ENCODE data around the gene CARD11. TPM values are rescaled to one million over a fixed set of nuclear protein-coding genes. Genes with fewer than 3 reads are reported as not detected.
A peak's percentile ranks its signal among the peaks of the same experiment; 100 is the strongest.

Gene CARD11
- total RNA-seq, 3 donors from 2014 or later = 0.80 to 2.9 (median 2.0) TPM

DNA sequence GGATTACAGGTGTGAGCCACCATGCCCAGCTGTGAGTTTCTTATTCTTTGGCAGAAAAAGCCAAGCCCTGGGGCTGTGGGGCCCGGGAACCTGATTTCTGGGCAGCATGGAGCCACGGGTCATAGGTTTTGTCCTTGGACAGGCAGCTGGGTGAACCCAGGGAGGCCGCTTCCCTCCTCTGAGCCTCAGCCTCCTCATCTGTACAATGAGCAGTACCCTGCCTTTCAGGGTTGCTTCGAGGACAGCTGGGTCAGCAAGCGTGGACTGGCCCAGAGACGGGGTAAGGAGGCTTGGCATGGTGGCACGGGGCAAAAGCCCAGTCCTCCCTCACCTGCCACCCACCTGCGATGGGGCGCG lies 115.4 kb downstream of the CARD11 start:
- Histone ChIP-seq H3K27ac (no peak overlapping the region), H3K27me3 (peaks cover 0 to 39% of the 10 kb centered on the region in 2 donors), H3K9me3 (no peaks in the 10 kb centered on the region), H3K4me1 (no peaks in the 10 kb centered on the region), H3K36me3 (no peaks in the 10 kb centered on the region), H3K4me3 (no peak overlapping the region)
- peak in 1 of 2 donors; percentile 31 for DNase-seq (ENCODE audit: low spot score in 2 of 2)
- intact Hi-C loops (cut with DNase I; ENCODE audit: low total_unique reads) = no loop called here
- TF ChIP-seq POLR2A (IDR thresholded peaks at IDR 0.05) = no peak
- no peak for TF ChIP-seq POLR2AphosphoS5 (IDR thresholded peaks at IDR 0.05)
- TF ChIP-seq, protein P1, sequence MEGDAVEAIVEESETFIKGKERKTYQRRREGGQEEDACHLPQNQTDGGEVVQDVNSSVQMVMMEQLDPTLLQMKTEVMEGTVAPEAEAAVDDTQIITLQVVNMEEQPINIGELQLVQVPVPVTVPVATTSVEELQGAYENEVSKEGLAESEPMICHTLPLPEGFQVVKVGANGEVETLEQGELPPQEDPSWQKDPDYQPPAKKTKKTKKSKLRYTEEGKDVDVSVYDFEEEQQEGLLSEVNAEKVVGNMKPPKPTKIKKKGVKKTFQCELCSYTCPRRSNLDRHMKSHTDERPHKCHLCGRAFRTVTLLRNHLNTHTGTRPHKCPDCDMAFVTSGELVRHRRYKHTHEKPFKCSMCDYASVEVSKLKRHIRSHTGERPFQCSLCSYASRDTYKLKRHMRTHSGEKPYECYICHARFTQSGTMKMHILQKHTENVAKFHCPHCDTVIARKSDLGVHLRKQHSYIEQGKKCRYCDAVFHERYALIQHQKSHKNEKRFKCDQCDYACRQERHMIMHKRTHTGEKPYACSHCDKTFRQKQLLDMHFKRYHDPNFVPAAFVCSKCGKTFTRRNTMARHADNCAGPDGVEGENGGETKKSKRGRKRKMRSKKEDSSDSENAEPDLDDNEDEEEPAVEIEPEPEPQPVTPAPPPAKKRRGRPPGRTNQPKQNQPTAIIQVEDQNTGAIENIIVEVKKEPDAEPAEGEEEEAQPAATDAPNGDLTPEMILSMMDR (IDR thresholded peaks at IDR 0.05) = no peak

DNA sequence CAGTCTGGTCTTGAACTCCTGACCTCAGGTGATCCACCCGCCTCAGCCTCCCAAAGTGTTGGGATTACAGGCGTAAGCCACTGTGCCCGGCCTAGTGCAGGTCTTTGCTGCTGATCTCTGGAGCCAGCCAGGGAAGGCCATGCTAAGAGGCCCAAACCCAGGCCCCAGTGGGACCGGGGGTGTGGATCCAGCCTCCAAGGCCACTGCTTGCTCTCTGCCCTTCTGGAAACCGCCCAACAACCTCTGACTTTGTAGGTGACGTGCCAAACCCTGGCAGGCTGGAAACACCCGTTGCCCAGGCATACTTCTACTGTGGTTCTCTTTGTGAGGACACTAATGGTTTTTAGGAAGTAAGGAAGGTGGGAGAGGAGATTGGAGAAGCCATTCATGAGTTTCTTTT lies 116.1 kb downstream of the CARD11 start:
- Histone ChIP-seq H3K27ac (no peak overlapping the region), H3K4me3 (no peak overlapping the region), H3K9me3 (no peaks in the 10 kb centered on the region), H3K36me3 (no peaks in the 10 kb centered on the region), H3K4me1 (no peaks in the 10 kb centered on the region), H3K27me3 (peaks cover 0 to 46% of the 10 kb centered on the region in 2 donors)
- no peak for TF ChIP-seq POLR2A (IDR thresholded peaks at IDR 0.05)
- TF ChIP-seq POLR2AphosphoS5 (IDR thresholded peaks at IDR 0.05) = no peak
- TF ChIP-seq, protein P1 (IDR thresholded peaks at IDR 0.05) = no peak
- intact Hi-C loops (cut with DNase I; ENCODE audit: low total_unique reads) = no loop called here
- DNase-seq (ENCODE audit: low spot score in 2 of 2) = no peak

DNA sequence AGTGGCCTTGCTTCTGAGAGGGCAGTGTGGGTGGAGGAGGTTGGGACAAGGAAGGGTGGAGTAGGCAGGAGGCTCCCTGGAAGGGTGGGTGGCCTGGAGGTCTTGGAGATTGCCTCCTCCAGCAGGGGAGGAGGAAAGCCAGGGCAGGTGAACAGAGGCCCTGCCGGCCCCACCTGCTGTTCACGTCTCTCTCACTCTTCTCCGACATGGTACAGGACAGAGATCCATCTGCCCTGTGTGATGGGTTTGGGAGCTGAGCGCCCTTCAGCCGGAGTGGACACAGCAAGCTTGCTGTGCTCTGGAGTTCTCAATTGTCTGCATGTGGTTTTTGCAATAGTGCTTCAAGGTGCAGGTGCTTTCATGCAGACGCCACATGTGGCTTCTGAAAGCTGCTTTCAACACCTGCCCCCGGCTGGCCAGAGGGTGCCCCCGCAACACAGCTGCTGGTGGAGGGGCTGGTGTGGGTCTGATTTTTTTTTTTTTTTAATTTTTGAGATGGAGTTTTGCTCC lies 116.7 kb downstream of the CARD11 start:
- H3K36me3 ChIP-seq = no peaks in the 10 kb centered on the region
- H3K27ac ChIP-seq = no peak overlapping the region
- peaks cover 0 to 51% of the 10 kb centered on the region in 2 donors for H3K27me3 ChIP-seq
- no peaks in the 10 kb centered on the region for H3K4me1 ChIP-seq
- DNase-seq (ENCODE audit: low spot score in 2 of 2) = no peak
- TF ChIP-seq POLR2A (IDR thresholded peaks at IDR 0.05) (no peak), POLR2AphosphoS5 (IDR thresholded peaks at IDR 0.05) (no peak)
- TF ChIP-seq, protein P1 (IDR thresholded peaks at IDR 0.05) = no peak
- no peak overlapping the region for H3K4me3 ChIP-seq
- no peaks in the 10 kb centered on the region for H3K9me3 ChIP-seq
- intact Hi-C loops (cut with DNase I; ENCODE audit: low total_unique reads) = no loop called here

DNA sequence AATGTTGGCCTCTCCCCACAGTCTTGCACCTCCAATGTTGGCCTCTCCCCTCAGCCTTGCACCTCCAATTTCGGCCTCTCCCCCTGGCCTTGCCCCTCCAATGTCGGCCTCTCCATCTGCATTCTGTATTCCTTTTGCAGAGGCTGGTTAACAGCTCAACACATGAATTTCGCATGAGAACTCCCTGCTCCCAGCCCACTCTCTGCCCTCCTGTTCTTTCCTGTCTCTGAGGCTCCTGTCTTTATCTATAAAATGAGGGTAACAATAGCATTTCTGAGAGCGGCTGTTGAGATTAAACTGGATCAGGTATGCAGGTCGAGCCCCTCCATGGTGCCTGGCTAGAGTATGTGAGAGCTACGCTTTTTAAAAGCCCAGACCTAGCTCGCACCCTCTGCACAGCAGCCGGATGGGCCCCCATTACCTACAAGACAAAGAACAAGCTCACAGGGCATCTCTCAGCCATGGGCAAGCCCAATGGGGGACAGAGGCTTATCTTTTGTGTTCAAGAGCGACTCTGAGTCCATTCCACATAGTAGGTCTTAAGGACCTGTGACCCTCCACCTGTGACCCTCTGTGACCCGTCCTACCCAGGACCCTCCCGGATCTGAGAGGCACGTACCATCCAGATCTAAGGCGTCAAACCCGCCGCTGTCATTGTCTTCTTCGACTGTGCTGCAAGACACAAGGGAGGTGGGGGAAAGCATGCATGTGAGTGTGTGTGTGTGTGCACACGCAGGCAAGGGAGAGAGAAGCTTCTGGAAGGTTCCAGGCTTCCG lies 117.4 kb downstream of the CARD11 start:
- no peaks in the 10 kb centered on the region for H3K36me3 ChIP-seq
- no peak overlapping the region for H3K4me3 ChIP-seq
- no peak overlapping the region for H3K27ac ChIP-seq
- peaks cover 0 to 51% of the 10 kb centered on the region in 2 donors for H3K27me3 ChIP-seq
- TF ChIP-seq POLR2A (IDR thresholded peaks at IDR 0.05) = no peak
- no peaks in the 10 kb centered on the region for H3K9me3 ChIP-seq
- H3K4me1 ChIP-seq = no peaks in the 10 kb centered on the region
- intact Hi-C loops (cut with DNase I; ENCODE audit: low total_unique reads) = no loop called here
- no peak for DNase-seq (ENCODE audit: low spot score in 2 of 2)

DNA sequence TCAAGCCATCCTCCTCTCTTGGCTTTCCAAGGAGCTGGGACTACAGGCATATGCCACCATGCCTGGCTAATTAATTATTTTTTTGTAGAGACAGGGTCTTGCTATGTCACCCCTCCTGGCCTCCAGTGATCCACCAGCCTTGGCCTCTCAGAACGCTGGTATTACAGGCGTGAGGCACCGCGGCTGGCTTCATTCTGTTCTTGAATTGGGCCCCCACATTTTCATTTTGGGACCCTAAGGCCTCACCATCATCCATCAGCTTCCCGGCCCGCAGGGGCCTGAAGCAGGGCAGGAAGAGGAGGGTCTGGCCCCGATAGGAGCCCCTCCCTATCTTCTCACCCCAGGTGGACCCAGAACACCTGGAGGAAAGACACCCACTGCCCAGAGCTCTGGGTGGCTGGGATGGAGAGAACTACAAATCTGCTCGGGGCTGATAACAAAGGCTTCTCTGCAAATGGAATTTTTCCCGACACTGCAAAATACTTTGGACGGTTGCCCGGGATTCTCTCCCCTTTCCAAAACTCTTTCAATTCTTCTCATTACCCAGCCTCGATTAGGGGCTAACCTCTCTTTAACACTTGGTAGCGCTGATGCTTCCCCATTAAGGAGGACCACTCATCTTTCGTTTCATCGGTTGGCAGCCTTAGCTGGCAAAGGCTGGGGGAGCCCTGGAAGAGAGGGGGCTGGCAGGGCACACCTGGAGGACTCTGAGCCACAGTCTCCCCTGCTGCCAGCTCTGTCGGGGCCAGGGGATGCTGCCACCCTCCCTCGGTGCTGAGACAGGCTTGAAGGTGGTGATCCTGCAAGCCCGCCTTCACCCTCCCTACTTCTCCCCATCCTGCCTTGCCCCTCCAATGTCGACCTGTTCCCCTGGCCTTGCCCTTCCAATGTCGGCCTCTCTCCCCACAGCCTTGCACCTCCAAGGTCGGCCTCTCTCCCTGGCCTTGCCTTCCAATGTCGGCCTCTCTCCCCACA lies 118.5 kb downstream of the CARD11 start:
- intact Hi-C loops (cut with DNase I; ENCODE audit: low total_unique reads) = no loop called here
- DNase-seq (ENCODE audit: low spot score in 2 of 2) = no peak
- peaks cover 0 to 39% of the 10 kb centered on the region in 2 donors for H3K27me3 ChIP-seq

More for the DNA sequence above, 118.5 kb downstream of the CARD11 start:
- H3K4me1 ChIP-seq = no peaks in the 10 kb centered on the region
- no peaks in the 10 kb centered on the region for H3K36me3 ChIP-seq
- no peak overlapping the region for H3K27ac ChIP-seq
- TF ChIP-seq POLR2AphosphoS5 (IDR thresholded peaks at IDR 0.05) = no peak
- TF ChIP-seq, protein P1 (IDR thresholded peaks at IDR 0.05) = no peak
- TF ChIP-seq POLR2A (IDR thresholded peaks at IDR 0.05) = no peak
- no peak overlapping the region for H3K4me3 ChIP-seq
- H3K9me3 ChIP-seq = no peaks in the 10 kb centered on the region
